Measurements from ENCODE around the gene NPFFR1.

The NPFFR1 gene

GRCh38 chr10:70315276-70315675 lies 31.5 kb upstream of the NPFFR1 start:
- no peak for DNase-seq

- no peak for DNase-seq
These were observed 29.2 kb upstream of the NPFFR1 start for GRCh38 chr10:70312972-70313371.

- DNase-seq: no peak
These were observed 28.4 kb upstream of the NPFFR1 start for GRCh38 chr10:70312249-70312648.

- no peak for DNase-seq
These were observed 27.9 kb upstream of the NPFFR1 start for GRCh38 chr10:70311698-70312097.

GRCh38 chr10:70309661-70310060 lies 25.9 kb upstream of the NPFFR1 start:
- DNase-seq: no peak

GRCh38 chr10:70308121-70309060 lies 24.6 kb upstream of the NPFFR1 start:
- no peak for DNase-seq

GRCh38 chr10:70306886-70307520 lies 23.2 kb upstream of the NPFFR1 start:
- no peak for DNase-seq

- DNase-seq: no peak
These were observed 22.4 kb upstream of the NPFFR1 start for GRCh38 chr10:70306181-70306705.

- no peak for DNase-seq
These were observed 19.9 kb upstream of the NPFFR1 start for GRCh38 chr10:70303730-70304129.

- no peak for DNase-seq
These were observed 18.5 kb upstream of the NPFFR1 start for GRCh38 chr10:70302292-70302691.

- DNase-seq: no peak
These were observed 17.2 kb upstream of the NPFFR1 start for GRCh38 chr10:70300908-70301597.

GRCh38 chr10:70300461-70300860 lies 16.7 kb upstream of the NPFFR1 start:
- DNase-seq: no peak

- DNase-seq: no peak
These were observed 16.1 kb upstream of the NPFFR1 start for GRCh38 chr10:70299876-70300275.

- no peak for DNase-seq
These were observed 14.6 kb upstream of the NPFFR1 start for GRCh38 chr10:70298393-70298792.

GRCh38 chr10:70297224-70297623 lies 13.4 kb upstream of the NPFFR1 start:
- no peak for DNase-seq

GRCh38 chr10:70296406-70296899 lies 12.6 kb upstream of the NPFFR1 start:
- no peak for DNase-seq

- no peak for DNase-seq
These were observed 12.1 kb upstream of the NPFFR1 start for GRCh38 chr10:70295926-70296325.

GRCh38 chr10:70295321-70295720 lies 11.5 kb upstream of the NPFFR1 start:
- no peak for DNase-seq

GRCh38 chr10:70293169-70293843 lies 9.5 kb upstream of the NPFFR1 start:
- DNase-seq: no peak

GRCh38 chr10:70292004-70292403 lies 8.2 kb upstream of the NPFFR1 start:
- DNase-seq: no peak

- DNase-seq: no peak
These were observed 5.9 kb upstream of the NPFFR1 start for GRCh38 chr10:70289739-70290138.

GRCh38 chr10:70286616-70287015 lies 2.8 kb upstream of the NPFFR1 start:
- no peak for DNase-seq

- DNase-seq: no peak
These were observed 1.6 kb upstream of the NPFFR1 start for GRCh38 chr10:70285476-70285831.

Measured in CD4-positive, alpha-beta T cell treated with Interleukin-10 for 1 hour (primary cell).